HEK293 (cell line): ENCODE results near the gene SURF2.

Source experiments
- CTCF ChIA-PET: fragments of 350-600 bp; formaldehyde crosslinking; extraction: SDS; loops from one replicate; lab custom pipeline; 2021; ENCODE audit warnings: antibody characterized with exemption; lab: Yijun Ruan, JAX
- POLR2A ChIA-PET: fragments of 300-600 bp; formaldehyde crosslinking; extraction: SDS; loops from one replicate; lab custom pipeline; 2020; ENCODE audit warnings: antibody characterized with exemption, inconsistent platforms; lab: Yijun Ruan, JAX
- H3K27ac ChIP-seq: fragments of 200-500 bp; sonication (Bioruptor generic); 2 replicates; pipeline ENCODE4 v1.5.1; 2014; ENCODE audit warnings: low read depth, low read length, control low read depth, inconsistent platforms; ENCODE audit errors: extremely low read depth
- H3K36me3 ChIP-seq, 2 experiments: fragments of 200-500 bp in 1 of 2; sonication (Bioruptor generic) in 1 of 2; 1 replicate in 1 of 2; 2 replicates in 1 of 2; pipeline ENCODE4 v1.5.1; 2014 to 2017; ENCODE audit warnings: inconsistent platforms in 2 of 2, low read length in 2 of 2; ENCODE audit not compliant: control insufficient read depth in 2 of 2, insufficient read depth in 1 of 2
- H3K4me1 ChIP-seq: fragments of 200-500 bp; sonication (Bioruptor generic); 2 replicates; pipeline ENCODE4 v1.5.1; 2014; ENCODE audit warnings: mild to moderate bottlenecking, low read length, inconsistent platforms; ENCODE audit not compliant: control insufficient read depth, insufficient read depth
- H3K4me3 ChIP-seq: 2 replicates; pipeline ENCODE4 v1.5.1; 2011; ENCODE audit warnings: low read depth, mild to moderate bottlenecking, control low read depth, low read length, moderate library complexity
- H3K9me3 ChIP-seq: fragments of 200-500 bp; sonication (Bioruptor generic); 2 replicates; pipeline ENCODE4 v1.5.1; 2014; ENCODE audit warnings: low read depth, low read length, inconsistent platforms; ENCODE audit not compliant: control insufficient read depth, insufficient read depth
- FEZF1 ChIP-seq: fragments of 450-650 bp; formaldehyde crosslinking; IDR thresholded peaks from 2 replicates; pipeline ENCODE4 v1.5.1; 2016; ENCODE audit warnings: missing biosample characterization, missing genetic modification characterization
- HOXA7 ChIP-seq: sonication (generic); formaldehyde crosslinking; IDR thresholded peaks from 2 replicates; pipeline ENCODE4 v1.8.1; 2022; ENCODE audit warnings: missing genetic modification reagents, borderline replicate concordance
- SCRT1 ChIP-seq: fragments of 450-650 bp; formaldehyde crosslinking; IDR thresholded peaks from 2 replicates; pipeline ENCODE4 v1.5.1; 2016; ENCODE audit warnings: missing biosample characterization, missing genetic modification characterization, borderline replicate concordance
- YY1 ChIP-seq: fragments of 450-650 bp; formaldehyde crosslinking; IDR thresholded peaks from 2 replicates; pipeline ENCODE4 v1.5.1; 2018; ENCODE audit warnings: missing biosample characterization, missing genetic modification characterization
- ZBTB21 ChIP-seq: fragments of 450-650 bp; formaldehyde crosslinking; IDR thresholded peaks from 2 replicates; pipeline ENCODE4 v1.5.1; 2017; ENCODE audit warnings: missing biosample characterization, missing genetic modification characterization
- ZNF112 ChIP-seq: fragments of 450-650 bp; formaldehyde crosslinking; IDR thresholded peaks from 2 replicates; pipeline ENCODE4 v1.5.0; 2017; ENCODE audit warnings: missing biosample characterization, missing genetic modification characterization
- ZNF146 ChIP-seq: fragments of 450-650 bp; formaldehyde crosslinking; IDR thresholded peaks from 2 replicates; pipeline ENCODE4 v1.5.1; 2016; ENCODE audit warnings: missing biosample characterization, missing genetic modification characterization
- ZNF157 ChIP-seq: fragments of 450-650 bp; formaldehyde crosslinking; IDR thresholded peaks from 2 replicates; pipeline ENCODE4 v1.5.1; 2016; ENCODE audit warnings: missing biosample characterization, missing genetic modification characterization
- ZNF19 ChIP-seq: fragments of 450-650 bp; formaldehyde crosslinking; IDR thresholded peaks from 2 replicates; pipeline ENCODE4; 2016; ENCODE audit warnings: missing biosample characterization, missing genetic modification characterization, low read depth
- ZNF214 ChIP-seq: fragments of 450-650 bp; formaldehyde crosslinking; IDR thresholded peaks from 2 replicates; pipeline ENCODE4 v1.5.1; 2017; ENCODE audit warnings: missing biosample characterization, mild to moderate bottlenecking, missing genetic modification characterization, borderline replicate concordance
- ZNF391 ChIP-seq: fragments of 450-650 bp; formaldehyde crosslinking; IDR thresholded peaks from 2 replicates; pipeline ENCODE4 v1.5.1; 2016; ENCODE audit warnings: low read depth, missing biosample characterization, missing genetic modification characterization, borderline replicate concordance
- ZNF423 ChIP-seq: fragments of 450-650 bp; formaldehyde crosslinking; IDR thresholded peaks from 2 replicates; pipeline ENCODE4 v1.5.1; 2016; ENCODE audit warnings: missing biosample characterization, missing genetic modification characterization
- ZNF518A ChIP-seq: fragments of 450-650 bp; formaldehyde crosslinking; conservative IDR thresholded peaks from 2 replicates; pipeline ENCODE4 v1.5.1; 2016; ENCODE audit warnings: low read depth, missing biosample characterization, missing genetic modification characterization
- ZNF645 ChIP-seq: fragments of 450-650 bp; formaldehyde crosslinking; IDR thresholded peaks from 2 replicates; pipeline ENCODE4; 2016; ENCODE audit warnings: missing biosample characterization, missing genetic modification characterization
- ZNF658 ChIP-seq: fragments of 450-650 bp; formaldehyde crosslinking; IDR thresholded peaks from 2 replicates; pipeline ENCODE4; 2016; ENCODE audit warnings: missing biosample characterization, missing genetic modification characterization
- ZNF692 ChIP-seq: fragments of 450-650 bp; formaldehyde crosslinking; IDR thresholded peaks from 2 replicates; pipeline ENCODE4 v1.5.1; 2016; ENCODE audit warnings: missing biosample characterization, missing genetic modification characterization
- ZNF837 ChIP-seq: fragments of 450-650 bp; formaldehyde crosslinking; IDR thresholded peaks from 2 replicates; pipeline ENCODE4 v1.5.1; 2016; ENCODE audit warnings: missing biosample characterization, missing genetic modification characterization
- ZSCAN18 ChIP-seq: fragments of 450-650 bp; formaldehyde crosslinking; IDR thresholded peaks from 2 replicates; pipeline ENCODE4 v1.5.1; 2016; ENCODE audit warnings: missing biosample characterization, missing genetic modification characterization

SURF2 gene

GRCh38 chr9:133362359-133363044, 6.2 kb downstream of the SURF2 start (continued):
- TF ChIP-seq ZNF518A (tag by site-specific recombination) (no peak), ZNF423 (tag by site-specific recombination) (peak; percentile 66), ZNF146 (no peak), YY1 (tag by site-specific recombination) (no peak), FEZF1 (tag by site-specific recombination) (no peak), ZNF391 (no peak)

- ChIA-PET POLR2A (interaction anchor here (0.7 to 5.6 kb wide), 6 partner anchors 8 to 27 kb away, joined by 3 to 35 read pairs (median 12); partner anchors contain the start of genes MED22, RPL7A, SURF1 and SURF4), CTCF (interaction anchor here (0.7 to 0.9 kb wide), 2 partner anchors 13 to 41 kb away, joined by 3 to 4 read pairs; no protein-coding TSS in a partner anchor)
- no peaks in the 10 kb centered on the region for H3K4me1 ChIP-seq
- no peak overlapping the region for H3K27ac ChIP-seq
- H3K36me3 ChIP-seq: peaks cover 0 to 93% of the 10 kb centered on the region in 2 experiments; a peak in 2 of 3 replicates
- TF ChIP-seq ZNF692 (tag by site-specific recombination) (no peak), ZNF112 (no peak), ZNF658 (tag by site-specific recombination) (no peak), ZNF214 (no peak), HOXA7 (no peak), ZSCAN18 (tag by site-specific recombination) (no peak), ZNF837 (no peak), ZNF645 (no peak), ZNF19 (tag by site-specific recombination) (no peak), ZNF157 (tag by site-specific recombination) (no peak), ZBTB21 (tag by site-specific recombination) (no peak), SCRT1 (tag by site-specific recombination) (no peak)
- H3K4me3 ChIP-seq: no peak overlapping the region
- no peaks in the 10 kb centered on the region for H3K9me3 ChIP-seq
Measured at GRCh38 chr9:133366435-133366834, 10.1 kb downstream of the SURF2 start.
